PC-9 (cell line): ENCODE measurements around the gene MYRIP. TPM values are rescaled to one million over a fixed set of nuclear protein-coding genes. Genes with fewer than 3 reads are reported as not detected.

ENCODE experiments used
- BruUV-seq: library from RNA; stranded (reverse); fragments of 400-500 nt; replicated peaks from 2 replicates; lab custom pipeline; 2021; lab: Mats Ljungman, UMichigan
- CTCF ChIA-PET: fragments of 300-600 bp; sonication (Branson Sonifier 250); formaldehyde crosslinking; loops from one replicate; lab custom pipeline; 2022; ENCODE audit warnings: antibody characterized with exemption; lab: Charles Lee
- POLR2A ChIA-PET: fragments of 300-600 bp; sonication (Branson Sonifier 250); formaldehyde crosslinking; loops from one replicate; lab custom pipeline; 2022; ENCODE audit warnings: antibody characterized with exemption; ENCODE audit not compliant: unreplicated experiment; lab: Charles Lee
- DNase-seq, 2 experiments: peaks; one replicate each; pipeline versions ENCODE4 v3.0.0 to v3.0.0-alpha.2; 2015 to 2022; ENCODE audit warnings: mixed read lengths in 1 of 2
- H2AFZ ChIP-seq: fragments of 200-600 bp; sonication (generic); 2 replicates; pipeline ENCODE4 v1.8.1; 2017; ENCODE audit warnings: antibody characterized with exemption
- H3F3A ChIP-seq: fragments of 200-600 bp; sonication (generic); 2 replicates; pipeline ENCODE4 v1.8.1; 2017; ENCODE audit warnings: antibody characterized with exemption, mild to moderate bottlenecking, low read depth; ENCODE audit not compliant: insufficient read depth
- H3K27ac ChIP-seq: fragments of 200-600 bp; sonication (generic); 2 replicates; pipeline ENCODE4 v1.6.1; 2016; ENCODE audit warnings: mixed run types
- H3K27me3 ChIP-seq: fragments of 200-600 bp; sonication (generic); 2 replicates; pipeline ENCODE4 v1.6.1; 2016; ENCODE audit warnings: low read depth, mixed run types; ENCODE audit not compliant: insufficient read depth
- H3K36me3 ChIP-seq: fragments of 200-600 bp; sonication (generic); 2 replicates; pipeline ENCODE4 v1.6.1; 2016; ENCODE audit warnings: low read depth, mixed run types
- H3K4me1 ChIP-seq: fragments of 200-600 bp; sonication (generic); replicated peaks from 2 replicates; pipeline ENCODE4 v1.6.1; 2016; ENCODE audit warnings: mixed run types; ENCODE audit not compliant: insufficient read depth
- H3K4me2 ChIP-seq: fragments of 200-600 bp; sonication (generic); 2 replicates; pipeline ENCODE4 v1.6.1; 2017; ENCODE audit warnings: mixed run types
- H3K4me3 ChIP-seq: fragments of 200-600 bp; sonication (generic); 2 replicates; pipeline ENCODE4 v1.6.1; 2016; ENCODE audit warnings: mixed run types
- H3K79me2 ChIP-seq: fragments of 200-600 bp; sonication (generic); 2 replicates; pipeline ENCODE4 v1.6.1; 2017; ENCODE audit warnings: low read depth, mixed run types
- H3K9me2 ChIP-seq: fragments of 200-600 bp; sonication (generic); 2 replicates; pipeline ENCODE4 v1.8.1; 2017; ENCODE audit warnings: mild to moderate bottlenecking; ENCODE audit not compliant: insufficient read depth
- H3K9me3 ChIP-seq: fragments of 200-600 bp; sonication (generic); 2 replicates; pipeline ENCODE4 v1.8.1; 2016; ENCODE audit warnings: low read depth; ENCODE audit not compliant: insufficient read depth
- H4K20me1 ChIP-seq: fragments of 200-600 bp; sonication (generic); 2 replicates; pipeline ENCODE4 v1.8.1; 2017; ENCODE audit not compliant: insufficient read depth
- EZH2 ChIP-seq: fragments of 200-600 bp; sonication (generic); IDR thresholded peaks from 2 replicates; pipeline ENCODE4 v1.8.0; 2017; ENCODE audit warnings: antibody characterized with exemption, low read depth
- intact Hi-C: fragments of 100-400 bp; cut with micrococcal nuclease; formaldehyde crosslinking; loops from one replicate; pipeline ENCODE4 v1.10.0; 2022; ENCODE audit not compliant: unreplicated experiment
- total RNA-seq: library from RNA; stranded (reverse); gene quantifications from 2 replicates; pipeline ENCODE4 v1.2.3, GENCODE V29; 2021
- TF ChIP-seq, protein P1 (sequence below): fragments of 200-600 bp; sonication (generic); conservative IDR thresholded peaks from 2 replicates; pipeline ENCODE4 v1.6.1; 2017; ENCODE audit warnings: mixed run types, antibody characterized with exemption, mild to moderate bottlenecking, moderate library complexity

MYRIP gene
- total RNA-seq, 1 experiment from 2014 or later = not detected

DNA sequence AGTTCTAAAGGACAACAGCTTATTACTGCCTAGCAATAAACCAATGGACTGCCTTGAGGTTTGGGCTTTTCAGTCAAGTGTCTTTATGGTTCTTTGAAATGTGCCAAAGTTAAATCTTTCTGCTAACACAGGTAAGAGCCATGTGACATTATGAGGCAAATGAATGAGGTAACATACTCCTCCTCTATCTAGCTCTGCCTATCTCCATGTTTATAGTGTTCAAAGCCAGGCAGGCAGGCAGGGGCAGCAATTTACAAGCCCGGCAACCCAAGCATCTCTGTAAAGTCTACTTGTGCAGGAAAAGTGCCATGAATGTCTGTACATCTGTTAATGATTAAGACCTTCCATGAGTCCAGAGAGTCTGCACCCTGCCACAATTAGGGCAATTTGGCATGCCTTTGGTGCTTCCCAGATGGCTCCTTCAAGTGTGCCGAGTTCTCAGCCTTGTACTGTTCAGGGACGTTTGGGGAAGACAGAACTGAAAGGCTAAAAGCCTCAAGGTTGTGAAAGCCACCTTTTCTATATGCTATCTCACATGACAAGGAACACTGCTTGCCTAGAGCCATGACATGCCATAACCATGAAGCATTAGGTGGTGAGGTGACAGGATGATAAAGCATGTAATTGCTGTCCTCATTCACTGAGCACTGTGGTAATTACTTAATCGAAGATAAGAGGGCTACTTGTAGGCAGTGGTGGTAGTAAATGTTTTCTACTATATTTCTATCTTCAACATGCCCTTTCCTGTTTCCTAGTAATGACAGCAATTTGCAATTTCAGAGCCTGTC, 458.7 kb downstream of the MYRIP start:
- ChIA-PET CTCF (no interaction called here), POLR2A (interaction anchor here (0.6 kb wide), 2 partner anchors 16 to 1045 kb away, joined by 3 to 4 read pairs; no protein-coding TSS in a partner anchor)
- Histone ChIP-seq H3K27ac (no peak overlapping the region), H3K9me2 (no peaks in the 10 kb centered on the region), H3K79me2 (no peaks in the 10 kb centered on the region), H3F3A (no peaks in the 10 kb centered on the region), H3K4me2 (no peak overlapping the region), H3K9me3 (no peaks in the 10 kb centered on the region), H3K27me3 (peaks cover 11% of the 10 kb centered on the region; the same call in 1 of the 2 replicates), H3K4me1 (no peaks in the 10 kb centered on the region), H4K20me1 (no peaks in the 10 kb centered on the region), H3K4me3 (no peak overlapping the region), H3K36me3 (no peaks in the 10 kb centered on the region), H2AFZ (no peak overlapping the region)
- DNase-seq = no peak
- BruUV-seq = no TSS peak
- TF ChIP-seq, protein P1, sequence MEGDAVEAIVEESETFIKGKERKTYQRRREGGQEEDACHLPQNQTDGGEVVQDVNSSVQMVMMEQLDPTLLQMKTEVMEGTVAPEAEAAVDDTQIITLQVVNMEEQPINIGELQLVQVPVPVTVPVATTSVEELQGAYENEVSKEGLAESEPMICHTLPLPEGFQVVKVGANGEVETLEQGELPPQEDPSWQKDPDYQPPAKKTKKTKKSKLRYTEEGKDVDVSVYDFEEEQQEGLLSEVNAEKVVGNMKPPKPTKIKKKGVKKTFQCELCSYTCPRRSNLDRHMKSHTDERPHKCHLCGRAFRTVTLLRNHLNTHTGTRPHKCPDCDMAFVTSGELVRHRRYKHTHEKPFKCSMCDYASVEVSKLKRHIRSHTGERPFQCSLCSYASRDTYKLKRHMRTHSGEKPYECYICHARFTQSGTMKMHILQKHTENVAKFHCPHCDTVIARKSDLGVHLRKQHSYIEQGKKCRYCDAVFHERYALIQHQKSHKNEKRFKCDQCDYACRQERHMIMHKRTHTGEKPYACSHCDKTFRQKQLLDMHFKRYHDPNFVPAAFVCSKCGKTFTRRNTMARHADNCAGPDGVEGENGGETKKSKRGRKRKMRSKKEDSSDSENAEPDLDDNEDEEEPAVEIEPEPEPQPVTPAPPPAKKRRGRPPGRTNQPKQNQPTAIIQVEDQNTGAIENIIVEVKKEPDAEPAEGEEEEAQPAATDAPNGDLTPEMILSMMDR = no peak
- no peak for TF ChIP-seq EZH2
- intact Hi-C loops = no loop called here

DNA sequence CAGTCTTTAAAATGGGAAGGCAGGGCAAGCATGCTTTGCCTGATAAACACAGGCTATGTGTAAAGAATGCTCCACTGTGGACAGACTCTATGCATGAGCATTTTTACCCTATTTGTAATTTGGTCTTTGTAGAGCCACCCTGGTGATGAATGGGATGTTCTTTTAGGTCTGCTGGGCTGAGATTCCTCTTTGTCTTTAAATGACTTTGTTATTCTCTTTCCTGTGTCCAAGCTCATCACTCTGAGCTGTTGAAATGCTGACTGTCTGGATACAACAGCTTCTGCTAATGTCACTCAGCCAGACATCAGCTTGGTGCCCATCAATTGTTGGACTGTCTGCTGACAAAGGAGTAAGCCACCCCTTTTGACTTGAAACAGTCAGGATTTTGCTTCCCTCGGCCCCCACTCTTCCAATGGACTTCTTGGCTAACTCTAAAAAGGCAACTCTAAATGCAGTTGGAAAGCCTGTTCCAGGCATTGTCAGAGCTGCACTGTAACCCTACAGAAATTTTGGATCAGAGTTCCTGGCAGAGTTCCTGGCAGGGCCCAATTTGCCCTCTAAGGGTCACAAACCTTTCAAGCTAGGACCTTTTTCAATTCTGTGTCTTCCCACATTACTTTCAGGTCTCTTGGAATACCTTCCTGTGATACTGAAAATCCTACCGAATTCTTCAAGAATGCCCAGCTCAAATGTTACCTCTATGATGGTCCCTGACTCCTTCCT, 459.6 kb downstream of the MYRIP start:
- Histone ChIP-seq H3K36me3 (no peaks in the 10 kb centered on the region), H3K9me2 (no peaks in the 10 kb centered on the region), H3K27ac (no peak overlapping the region), H3K79me2 (no peaks in the 10 kb centered on the region), H2AFZ (no peak overlapping the region), H3K4me1 (no peaks in the 10 kb centered on the region), H3K9me3 (no peaks in the 10 kb centered on the region), H3F3A (no peaks in the 10 kb centered on the region), H3K27me3 (peaks cover 11% of the 10 kb centered on the region; the same call in 1 of the 2 replicates), H4K20me1 (no peaks in the 10 kb centered on the region), H3K4me3 (no peak overlapping the region), H3K4me2 (no peak overlapping the region)
- DNase-seq = no peak
- ChIA-PET CTCF (no interaction called here), POLR2A (no interaction called here)
- intact Hi-C loops = no loop called here
- no TSS peak for BruUV-seq
- TF ChIP-seq EZH2 = no peak
- TF ChIP-seq, protein P1 = no peak

DNA sequence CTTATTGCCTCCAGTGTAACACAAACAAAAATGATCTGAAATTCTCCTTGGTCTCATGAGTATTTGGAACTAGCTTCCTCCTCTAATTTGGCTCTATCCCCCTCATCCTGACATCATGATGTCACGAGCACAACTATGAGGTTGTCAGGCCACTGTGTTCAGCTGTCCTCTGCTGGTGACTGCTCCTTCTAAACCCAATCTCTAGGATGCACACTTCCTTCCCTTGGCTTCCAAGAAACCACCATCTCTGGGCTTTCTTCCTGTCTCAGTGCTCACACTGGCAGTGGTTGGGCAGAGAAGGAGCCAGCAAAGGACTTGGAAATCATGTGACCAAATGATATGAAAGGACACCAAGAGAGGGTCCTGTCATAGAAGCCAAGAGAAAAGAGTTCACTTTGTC, 469.4 kb downstream of the MYRIP start:
- Histone ChIP-seq H3K4me2 (no peak overlapping the region), H3K79me2 (no peaks in the 10 kb centered on the region), H3K9me2 (no peaks in the 10 kb centered on the region), H3K4me3 (no peak overlapping the region), H3K27me3 (no peaks in the 10 kb centered on the region), H3K9me3 (no peaks in the 10 kb centered on the region), H3K27ac (no peak overlapping the region), H3K36me3 (no peaks in the 10 kb centered on the region), H4K20me1 (no peaks in the 10 kb centered on the region), H3F3A (no peaks in the 10 kb centered on the region), H3K4me1 (no peaks in the 10 kb centered on the region), H2AFZ (no peak overlapping the region)
- ChIA-PET POLR2A (no interaction called here), CTCF (no interaction called here)
- intact Hi-C loops = no loop called here
- no peak for DNase-seq
- no TSS peak for BruUV-seq
- TF ChIP-seq, protein P1 = no peak
- TF ChIP-seq EZH2 = no peak
